NCI-H1092 treated with DMSO at 0.1 percent for 48 hours (cell line): ENCODE data around the gene ARHGAP45.

Source experiments
- DNase-seq: peaks from one replicate; lab custom pipeline; 2025; lab: John Stamatoyannopoulos, UW

The ARHGAP45 gene

DNA sequence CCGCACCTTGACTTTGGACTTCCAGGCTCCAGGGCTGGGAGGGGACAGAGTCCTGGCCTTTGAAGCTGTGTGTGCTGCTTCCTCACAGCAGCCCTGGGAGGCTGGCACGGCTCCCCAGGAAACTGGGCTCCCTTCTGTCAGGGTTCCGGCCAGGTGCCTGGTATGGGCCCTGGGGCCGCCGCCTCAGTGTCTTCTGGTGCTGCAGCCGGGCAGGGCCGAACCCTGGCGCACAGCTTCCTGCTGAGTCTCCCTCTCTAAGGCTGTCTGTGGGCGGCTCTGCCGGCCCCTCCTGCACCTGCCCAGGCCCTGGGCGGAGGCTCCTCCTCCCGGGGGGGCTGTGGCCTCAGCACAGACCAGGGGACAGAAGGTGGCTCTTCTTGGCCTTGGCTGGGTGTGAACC is 69.2 kb downstream of the ARHGAP45 start:
- no peak for DNase-seq
